SU-DHL-6 (cell line): ENCODE measurements around the gene COG2.

Experiments
- EZH2phosphoT487 ChIP-seq: fragments of 200-600 bp; sonication (generic), shearing (Covaris generic); conservative IDR thresholded peaks from 2 replicates; pipeline ENCODE4 v1.6.1; 2018; ENCODE audit warnings: mild to moderate bottlenecking, antibody characterized with exemption, low read length, moderate library complexity, mixed read lengths
- TF ChIP-seq, protein P1 (sequence below): fragments of 200-600 bp; sonication (generic); IDR thresholded peaks from one replicate; pipeline ENCODE4 v1.5.1; 2017; ENCODE audit warnings: antibody characterized with exemption, mild to moderate bottlenecking, low read length, moderate library complexity; ENCODE audit not compliant: insufficient read depth, poor library complexity, severe bottlenecking

DNA sequence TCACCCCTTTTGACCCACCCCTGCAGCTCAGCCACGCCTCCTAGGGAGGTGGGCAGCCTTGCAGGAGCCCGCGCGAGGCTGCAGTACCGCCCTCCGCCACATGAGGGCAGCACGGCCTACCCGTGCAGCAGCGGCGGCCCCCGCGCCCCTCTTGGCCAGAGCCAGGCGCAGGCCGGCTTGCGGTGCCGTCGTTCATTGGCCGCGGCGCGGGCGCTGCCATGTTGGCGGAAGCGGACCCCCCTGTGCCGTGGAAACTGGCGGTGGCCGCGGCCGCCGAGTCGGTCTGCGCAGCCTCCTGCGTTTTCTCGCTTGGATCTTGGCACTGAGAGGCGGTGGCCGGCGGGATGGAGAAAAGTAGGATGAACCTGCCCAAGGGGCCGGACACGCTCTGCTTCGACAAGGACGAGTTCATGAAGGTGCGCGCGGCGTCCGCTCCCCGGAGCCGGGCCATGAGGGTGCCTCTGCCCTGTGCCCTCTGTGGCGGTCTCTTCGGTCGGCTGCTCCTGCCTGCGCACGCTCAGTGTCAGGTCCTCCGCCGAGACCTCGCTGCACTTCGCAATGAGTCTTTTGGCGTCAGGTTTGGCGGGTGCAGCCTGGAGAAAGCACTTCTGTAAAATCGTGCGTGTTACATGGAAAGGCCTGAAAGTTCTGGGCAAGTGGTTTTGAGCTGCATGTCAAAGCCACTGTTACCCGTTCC, at the start of gene COG2:
- TF ChIP-seq, protein P1, sequence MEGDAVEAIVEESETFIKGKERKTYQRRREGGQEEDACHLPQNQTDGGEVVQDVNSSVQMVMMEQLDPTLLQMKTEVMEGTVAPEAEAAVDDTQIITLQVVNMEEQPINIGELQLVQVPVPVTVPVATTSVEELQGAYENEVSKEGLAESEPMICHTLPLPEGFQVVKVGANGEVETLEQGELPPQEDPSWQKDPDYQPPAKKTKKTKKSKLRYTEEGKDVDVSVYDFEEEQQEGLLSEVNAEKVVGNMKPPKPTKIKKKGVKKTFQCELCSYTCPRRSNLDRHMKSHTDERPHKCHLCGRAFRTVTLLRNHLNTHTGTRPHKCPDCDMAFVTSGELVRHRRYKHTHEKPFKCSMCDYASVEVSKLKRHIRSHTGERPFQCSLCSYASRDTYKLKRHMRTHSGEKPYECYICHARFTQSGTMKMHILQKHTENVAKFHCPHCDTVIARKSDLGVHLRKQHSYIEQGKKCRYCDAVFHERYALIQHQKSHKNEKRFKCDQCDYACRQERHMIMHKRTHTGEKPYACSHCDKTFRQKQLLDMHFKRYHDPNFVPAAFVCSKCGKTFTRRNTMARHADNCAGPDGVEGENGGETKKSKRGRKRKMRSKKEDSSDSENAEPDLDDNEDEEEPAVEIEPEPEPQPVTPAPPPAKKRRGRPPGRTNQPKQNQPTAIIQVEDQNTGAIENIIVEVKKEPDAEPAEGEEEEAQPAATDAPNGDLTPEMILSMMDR: peak; percentile 93
- TF ChIP-seq EZH2phosphoT487: no peak
